ENCODE measurements around the gene LPCAT2.

LPCAT2 gene

GRCh38 chr16:55506083-55506482, 2.8 kb upstream of the LPCAT2 start:
- Histone ChIP-seq H3K4me3 (ENCODE audit: low read length) (no peak overlapping the region), H3K9ac (ENCODE audit: low read length) (no peak overlapping the region), H3K9me3 (ENCODE audit: control insufficient read depth, low read length) (no peaks in the 10 kb centered on the region), H3K36me3 (ENCODE audit: control insufficient read depth, insufficient read depth, low read length, severe bottlenecking) (peaks cover 67% of the 10 kb centered on the region), H3K4me1 (ENCODE audit: control insufficient read depth, insufficient read depth, low read length) (peaks cover 30% of the 10 kb centered on the region), H3K27me3 (replicated peaks; ENCODE audit: control insufficient read depth, insufficient read depth, low read length) (no peaks in the 10 kb centered on the region)
- no peak for DNase-seq (ENCODE audit: low read depth)

GRCh38 chr16:55506708-55507107, 2.2 kb upstream of the LPCAT2 start:
- Histone ChIP-seq H3K4me1 (ENCODE audit: control insufficient read depth, insufficient read depth, low read length) (peaks cover 24% of the 10 kb centered on the region), H3K4me3 (ENCODE audit: low read length) (no peak overlapping the region), H3K36me3 (ENCODE audit: control insufficient read depth, insufficient read depth, low read length, severe bottlenecking) (peaks cover 60% of the 10 kb centered on the region), H3K9me3 (ENCODE audit: control insufficient read depth, low read length) (no peaks in the 10 kb centered on the region), H3K27me3 (replicated peaks; ENCODE audit: control insufficient read depth, insufficient read depth, low read length) (no peaks in the 10 kb centered on the region), H3K9ac (ENCODE audit: low read length) (no peak overlapping the region)
- DNase-seq (ENCODE audit: low read depth) = no peak

GRCh38 chr16:55508271-55508921, 476 bp upstream of the LPCAT2 start:
- Histone ChIP-seq H3K9ac (ENCODE audit: low read length) (peak overlapping the region; percentile 75), H3K4me1 (ENCODE audit: control insufficient read depth, insufficient read depth, low read length) (peaks cover 7% of the 10 kb centered on the region), H3K36me3 (ENCODE audit: control insufficient read depth, insufficient read depth, low read length, severe bottlenecking) (peaks cover 52% of the 10 kb centered on the region), H3K9me3 (ENCODE audit: control insufficient read depth, low read length) (peaks cover 3% of the 10 kb centered on the region), H3K4me3 (ENCODE audit: low read length) (peak overlapping the region; percentile 81), H3K27me3 (replicated peaks; ENCODE audit: control insufficient read depth, insufficient read depth, low read length) (no peaks in the 10 kb centered on the region)
- no peak for DNase-seq (ENCODE audit: low read depth)

GRCh38 chr16:55510185-55510805, 1.4 kb downstream of the LPCAT2 start:
- Histone ChIP-seq H3K27me3 (replicated peaks; ENCODE audit: control insufficient read depth, insufficient read depth, low read length) (no peaks in the 10 kb centered on the region), H3K36me3 (ENCODE audit: control insufficient read depth, insufficient read depth, low read length, severe bottlenecking) (peaks cover 36% of the 10 kb centered on the region), H3K9ac (ENCODE audit: low read length) (no peak overlapping the region), H3K9me3 (ENCODE audit: control insufficient read depth, low read length) (peaks cover 3% of the 10 kb centered on the region), H3K4me1 (ENCODE audit: control insufficient read depth, insufficient read depth, low read length) (peaks cover 12% of the 10 kb centered on the region), H3K4me3 (ENCODE audit: low read length) (no peak overlapping the region)
- no peak for DNase-seq (ENCODE audit: low read depth)

GRCh38 chr16:55512941-55513340, 4.1 kb downstream of the LPCAT2 start:
- Histone ChIP-seq H3K9ac (ENCODE audit: low read length) (no peak overlapping the region), H3K4me3 (ENCODE audit: low read length) (no peak overlapping the region), H3K36me3 (ENCODE audit: control insufficient read depth, insufficient read depth, low read length, severe bottlenecking) (peaks cover 9% of the 10 kb centered on the region), H3K4me1 (ENCODE audit: control insufficient read depth, insufficient read depth, low read length) (peaks cover 12% of the 10 kb centered on the region), H3K9me3 (ENCODE audit: control insufficient read depth, low read length) (peaks cover 3% of the 10 kb centered on the region), H3K27me3 (replicated peaks; ENCODE audit: control insufficient read depth, insufficient read depth, low read length) (no peaks in the 10 kb centered on the region)
- no peak for DNase-seq (ENCODE audit: low read depth)

GRCh38 chr16:55513616-55514015, 4.7 kb downstream of the LPCAT2 start:
- no peak for DNase-seq (ENCODE audit: low read depth)
- Histone ChIP-seq H3K9me3 (ENCODE audit: control insufficient read depth, low read length) (peaks cover 3% of the 10 kb centered on the region), H3K4me1 (ENCODE audit: control insufficient read depth, insufficient read depth, low read length) (peaks cover 10% of the 10 kb centered on the region), H3K9ac (ENCODE audit: low read length) (no peak overlapping the region), H3K27me3 (replicated peaks; ENCODE audit: control insufficient read depth, insufficient read depth, low read length) (no peaks in the 10 kb centered on the region), H3K36me3 (ENCODE audit: control insufficient read depth, insufficient read depth, low read length, severe bottlenecking) (peaks cover 7% of the 10 kb centered on the region), H3K4me3 (ENCODE audit: low read length) (no peak overlapping the region)

- no peak for DNase-seq (ENCODE audit: low read depth)
- H3K36me3 ChIP-seq (ENCODE audit: control insufficient read depth, insufficient read depth, low read length, severe bottlenecking) = peaks cover 7% of the 10 kb centered on the region
- H3K9ac ChIP-seq (ENCODE audit: low read length) = no peak overlapping the region
- H3K9me3 ChIP-seq (ENCODE audit: control insufficient read depth, low read length) = peaks cover 3% of the 10 kb centered on the region
- peaks cover 6% of the 10 kb centered on the region for H3K4me1 ChIP-seq (ENCODE audit: control insufficient read depth, insufficient read depth, low read length)
- H3K4me3 ChIP-seq (ENCODE audit: low read length) = no peak overlapping the region
- no peaks in the 10 kb centered on the region for H3K27me3 ChIP-seq (replicated peaks; ENCODE audit: control insufficient read depth, insufficient read depth, low read length)
These were observed 6.2 kb downstream of the LPCAT2 start for GRCh38 chr16:55515111-55515510.

GRCh38 chr16:55521792-55522191, 12.9 kb downstream of the LPCAT2 start:
- Histone ChIP-seq H3K9ac (ENCODE audit: low read length) (no peak overlapping the region), H3K27me3 (replicated peaks; ENCODE audit: control insufficient read depth, insufficient read depth, low read length) (no peaks in the 10 kb centered on the region), H3K9me3 (ENCODE audit: control insufficient read depth, low read length) (peaks cover 10% of the 10 kb centered on the region), H3K36me3 (ENCODE audit: control insufficient read depth, insufficient read depth, low read length, severe bottlenecking) (no peaks in the 10 kb centered on the region), H3K4me1 (ENCODE audit: control insufficient read depth, insufficient read depth, low read length) (no peaks in the 10 kb centered on the region), H3K4me3 (ENCODE audit: low read length) (no peak overlapping the region)
- DNase-seq (ENCODE audit: low read depth) = no peak

- DNase-seq (ENCODE audit: low read depth) = peak; percentile 27
- peaks cover 10% of the 10 kb centered on the region for H3K9me3 ChIP-seq (ENCODE audit: control insufficient read depth, low read length)
- H3K4me1 ChIP-seq (ENCODE audit: control insufficient read depth, insufficient read depth, low read length) = peaks cover 8% of the 10 kb centered on the region
- H3K9ac ChIP-seq (ENCODE audit: low read length) = no peak overlapping the region
- no peaks in the 10 kb centered on the region for H3K36me3 ChIP-seq (ENCODE audit: control insufficient read depth, insufficient read depth, low read length, severe bottlenecking)
- H3K4me3 ChIP-seq (ENCODE audit: low read length) = no peak overlapping the region
- no peaks in the 10 kb centered on the region for H3K27me3 ChIP-seq (replicated peaks; ENCODE audit: control insufficient read depth, insufficient read depth, low read length)
These were observed 17.6 kb downstream of the LPCAT2 start for GRCh38 chr16:55526441-55526840.

- no peak for DNase-seq (ENCODE audit: low read depth)
- H3K36me3 ChIP-seq (ENCODE audit: control insufficient read depth, insufficient read depth, low read length, severe bottlenecking) = no peaks in the 10 kb centered on the region
- H3K27me3 ChIP-seq (replicated peaks; ENCODE audit: control insufficient read depth, insufficient read depth, low read length) = no peaks in the 10 kb centered on the region
- no peak overlapping the region for H3K9ac ChIP-seq (ENCODE audit: low read length)
- peaks cover 8% of the 10 kb centered on the region for H3K4me1 ChIP-seq (ENCODE audit: control insufficient read depth, insufficient read depth, low read length)
- no peak overlapping the region for H3K4me3 ChIP-seq (ENCODE audit: low read length)
- H3K9me3 ChIP-seq (ENCODE audit: control insufficient read depth, low read length) = no peaks in the 10 kb centered on the region
These were observed 19.0 kb downstream of the LPCAT2 start for GRCh38 chr16:55527885-55528284.

- Histone ChIP-seq H3K4me3 (ENCODE audit: low read length) (no peak overlapping the region), H3K9ac (ENCODE audit: low read length) (no peak overlapping the region), H3K36me3 (ENCODE audit: control insufficient read depth, insufficient read depth, low read length, severe bottlenecking) (no peaks in the 10 kb centered on the region), H3K4me1 (ENCODE audit: control insufficient read depth, insufficient read depth, low read length) (peaks cover 8% of the 10 kb centered on the region), H3K9me3 (ENCODE audit: control insufficient read depth, low read length) (no peaks in the 10 kb centered on the region), H3K27me3 (replicated peaks; ENCODE audit: control insufficient read depth, insufficient read depth, low read length) (no peaks in the 10 kb centered on the region)
- DNase-seq (ENCODE audit: low read depth) = no peak
These were observed 20.1 kb downstream of the LPCAT2 start for GRCh38 chr16:55529018-55529417.

All from adipocyte (in vitro differentiated cells).